GM18907 (cell line): ENCODE measurements around the gene AATK.

ENCODE experiments used
- ATAC-seq: cut with Tn5 transposase; IDR thresholded peaks from one replicate; pipeline ENCODE4 v1.9.1; 2021; ENCODE audit warnings: mild to moderate bottlenecking, moderate library complexity; ENCODE audit not compliant: unreplicated experiment

Gene AATK

GRCh38 chr17:81097134-81097942, 68.7 kb downstream of the AATK start:
- no peak for ATAC-seq

GRCh38 chr17:81096741-81097133, 69.3 kb downstream of the AATK start:
- no peak for ATAC-seq

GRCh38 chr17:81095383-81095762, 70.6 kb downstream of the AATK start:
- ATAC-seq: no peak

- no peak for ATAC-seq
These were observed 71.3 kb downstream of the AATK start for GRCh38 chr17:81094509-81095382.

GRCh38 chr17:81093619-81094508, 72.2 kb downstream of the AATK start:
- no peak for ATAC-seq

DNA sequence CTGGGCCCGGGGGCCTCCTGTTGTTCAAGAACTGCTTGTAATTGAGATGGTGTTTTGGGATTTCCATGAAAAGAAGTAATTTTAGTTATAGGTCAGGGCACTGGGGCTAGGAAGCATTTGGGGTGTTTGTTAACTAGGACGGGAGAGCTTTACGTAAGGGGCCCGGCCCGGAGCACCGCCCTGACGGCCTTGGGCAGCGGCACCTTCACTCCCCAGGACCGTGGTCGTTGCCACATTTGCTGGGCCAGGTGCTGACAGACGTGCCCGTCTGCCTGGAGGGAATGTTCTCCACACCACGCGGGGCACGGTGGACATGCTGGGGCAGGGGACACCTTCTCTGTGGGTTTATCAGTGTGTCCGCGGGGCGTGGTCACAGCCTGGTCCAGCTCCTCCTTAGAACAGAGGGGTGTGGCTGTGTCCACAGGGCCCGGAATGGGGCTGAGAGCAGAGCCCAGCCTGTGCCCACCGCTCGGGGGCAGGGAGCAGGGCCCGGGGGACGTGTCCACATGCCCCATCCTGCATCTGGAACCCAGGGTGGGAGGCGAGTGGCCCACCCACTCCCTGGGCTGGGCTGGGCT, 73.4 kb downstream of the AATK start:
- ATAC-seq: no peak

- ATAC-seq: no peak
These were observed 74.1 kb downstream of the AATK start for GRCh38 chr17:81091774-81092517.

DNA sequence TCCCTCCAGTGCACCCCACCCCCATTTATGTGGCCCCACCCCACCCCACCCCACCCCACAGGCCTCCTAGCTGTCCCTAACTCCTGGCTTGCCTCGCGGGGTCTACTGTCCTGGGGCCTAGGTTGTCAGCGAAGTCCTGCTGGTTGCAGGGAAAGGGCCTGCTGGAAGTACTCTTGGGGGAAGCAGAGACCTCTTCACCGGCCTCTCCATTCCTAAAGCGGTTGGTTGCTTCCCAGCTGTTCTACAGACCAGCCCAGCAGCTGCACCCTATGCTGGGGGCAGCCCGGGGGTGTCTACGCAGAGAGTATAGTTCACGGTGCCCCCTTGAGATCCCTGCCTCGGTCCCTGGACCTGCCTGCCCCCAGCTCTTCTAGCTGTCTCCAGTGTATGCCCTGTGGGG, 74.9 kb downstream of the AATK start:
- ATAC-seq: no peak

DNA sequence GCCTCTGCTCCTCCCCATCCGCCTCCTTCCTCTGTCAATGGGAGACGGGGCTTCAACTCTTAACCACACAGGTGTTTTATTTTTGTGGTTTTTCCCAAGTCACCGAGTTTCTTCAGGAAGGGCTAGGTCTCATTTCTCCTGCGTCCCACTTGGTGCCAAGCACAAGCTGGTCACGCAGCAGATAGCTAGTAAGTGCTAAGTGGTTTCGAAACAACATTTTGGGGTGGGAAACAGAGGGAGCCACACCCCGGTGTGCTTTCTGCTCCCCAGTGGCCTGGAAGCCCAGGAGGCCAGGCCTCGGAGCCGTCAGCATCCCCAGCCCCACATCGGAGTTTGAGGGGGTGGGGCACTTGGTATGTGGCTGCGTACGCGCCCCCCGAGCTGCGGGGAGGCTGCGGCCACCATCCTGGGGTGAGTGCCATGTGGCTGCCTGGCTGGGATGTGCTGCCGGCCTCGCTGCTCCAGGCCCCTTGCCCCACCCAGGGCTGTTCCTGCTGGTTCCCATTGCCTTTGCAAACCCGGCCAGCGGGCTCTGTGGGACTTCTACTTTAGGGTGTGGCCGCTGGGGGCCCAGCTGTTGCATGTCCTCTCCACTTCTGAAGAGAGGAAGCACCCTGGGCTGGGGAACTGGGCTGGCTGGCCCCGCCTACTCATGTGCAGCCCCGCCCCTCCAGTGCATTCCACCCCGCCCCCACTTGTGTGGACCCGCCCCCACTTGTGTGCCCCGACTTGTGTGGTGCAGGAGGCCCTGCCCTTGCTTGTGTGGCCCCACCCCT, 75.5 kb downstream of the AATK start:
- no peak for ATAC-seq

GRCh38 chr17:81086789-81087551, 79.1 kb downstream of the AATK start:
- no peak for ATAC-seq

GRCh38 chr17:81085420-81085911, 80.6 kb downstream of the AATK start:
- no peak for ATAC-seq

DNA sequence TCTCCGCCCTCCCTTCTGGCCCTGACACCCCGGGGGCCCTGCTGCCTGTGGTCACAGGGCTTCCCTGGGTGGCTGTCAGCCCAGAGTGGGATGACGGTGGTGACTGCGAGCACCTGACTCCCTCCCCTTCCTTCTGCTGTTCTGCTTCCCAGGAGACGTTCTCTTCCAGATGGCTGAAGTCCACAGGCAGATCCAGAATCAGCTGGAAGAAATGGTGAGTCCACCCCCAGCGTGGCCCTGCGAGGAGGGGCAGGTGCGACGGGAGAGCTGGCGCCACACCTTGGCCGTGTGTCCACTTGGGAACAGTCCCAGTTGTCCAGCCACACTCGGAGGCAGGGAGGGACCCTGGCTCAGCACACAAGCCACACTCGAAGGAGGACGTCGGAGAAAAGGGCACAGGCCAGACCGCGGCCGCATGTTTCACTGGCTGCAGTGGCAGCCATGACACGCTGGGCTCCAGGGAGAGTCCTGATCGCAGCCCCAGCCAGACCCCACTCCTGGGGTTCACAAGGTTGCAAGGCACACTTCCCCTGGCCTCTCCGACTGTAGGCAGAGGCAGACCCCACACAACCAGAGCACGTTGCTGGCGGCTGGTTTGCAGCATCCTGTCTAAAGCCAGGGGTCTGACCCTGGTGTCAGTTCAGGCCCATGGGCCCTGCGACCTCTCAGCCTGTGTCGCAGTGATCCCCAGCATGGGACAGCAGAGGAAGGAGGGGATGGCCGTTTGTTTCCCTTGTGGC, 81.2 kb downstream of the AATK start:
- ATAC-seq: no peak

DNA sequence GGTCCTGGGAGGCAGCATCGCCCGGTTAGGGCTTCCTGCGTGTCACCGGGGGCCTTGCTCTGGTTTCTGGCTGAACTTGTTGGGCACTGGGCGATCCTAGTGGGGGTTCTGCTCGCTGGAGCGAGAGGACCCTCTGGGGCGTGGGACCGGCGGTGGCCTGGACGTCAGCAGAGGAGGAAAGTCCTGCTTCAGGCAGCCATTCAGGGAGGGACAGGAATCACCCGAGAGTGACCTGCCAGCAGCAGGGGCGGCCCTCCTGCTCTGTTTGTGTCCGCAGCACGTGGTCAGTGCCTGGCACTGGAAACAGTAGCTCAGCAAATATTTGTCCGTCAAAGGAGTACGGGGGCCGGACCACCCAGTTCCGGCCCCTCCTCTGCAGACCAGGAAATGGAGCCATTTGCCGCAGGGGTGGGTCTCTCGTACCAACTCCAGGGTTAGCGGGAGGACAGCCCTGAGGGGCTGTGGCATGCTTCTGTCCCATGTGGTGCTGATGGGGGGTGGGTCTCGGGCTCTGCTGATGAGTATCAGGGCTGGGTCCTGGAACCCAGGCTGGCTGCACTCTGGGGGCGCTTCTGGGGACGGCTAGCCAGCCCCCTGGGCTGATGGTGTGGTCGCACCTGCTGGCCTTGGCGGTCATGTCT, 82.8 kb downstream of the AATK start:
- ATAC-seq: no peak

GRCh38 chr17:81082177-81083073, 83.6 kb downstream of the AATK start:
- no peak for ATAC-seq

DNA sequence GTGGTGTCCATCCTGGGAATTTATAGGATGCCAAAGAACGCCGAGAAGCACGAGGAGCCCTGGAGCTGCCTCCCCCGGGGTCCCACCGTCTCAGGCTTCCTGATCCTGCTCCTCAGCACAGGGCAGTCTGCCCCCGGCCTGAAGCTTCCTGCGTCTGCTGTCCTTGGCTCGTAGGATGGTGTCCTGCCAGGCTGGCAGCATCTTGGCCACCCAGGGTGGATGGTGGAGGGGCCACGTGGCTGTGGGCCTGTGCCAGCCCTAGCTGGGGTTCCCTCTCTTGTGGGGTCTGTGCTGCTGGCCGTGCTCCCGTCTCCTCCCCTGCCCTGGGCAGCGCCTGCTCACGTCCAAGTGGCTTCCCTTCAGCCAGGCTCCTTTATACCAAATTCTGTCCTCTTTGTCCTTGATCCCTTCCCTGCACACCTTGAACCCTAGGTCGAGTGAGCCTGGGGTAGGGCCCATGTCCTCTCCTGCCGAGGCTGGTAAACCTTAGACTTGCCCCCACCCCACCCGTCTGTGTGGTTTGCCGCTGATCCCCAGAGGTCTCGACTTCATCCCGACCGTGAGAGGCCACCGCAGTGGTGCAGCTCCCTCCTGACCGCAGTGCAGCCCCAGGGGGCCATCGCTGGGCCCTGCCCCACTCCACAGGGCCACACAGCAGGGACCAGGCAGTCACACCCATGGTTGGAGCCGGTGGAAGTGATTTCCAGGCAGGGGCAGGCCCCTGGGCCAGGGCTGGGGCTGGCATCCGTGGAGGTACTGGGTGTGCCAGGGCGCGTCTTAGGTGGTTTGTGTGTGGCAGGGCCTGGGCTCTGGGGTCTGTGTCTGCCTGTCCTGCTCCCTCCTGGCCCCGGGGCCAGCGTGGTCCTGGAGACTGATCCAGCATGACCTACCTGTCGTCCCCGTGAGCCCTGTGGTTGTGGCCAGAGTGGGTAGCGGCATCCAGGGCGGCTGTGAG, 84.5 kb downstream of the AATK start:
- no peak for ATAC-seq
